Panc1 (cell line): Measurements from ENCODE around the gene PFKFB4.

ENCODE experiments used
- CTCF ChIP-seq: fragments of 450-650 bp; IDR thresholded peaks from 2 replicates; pipeline ENCODE4 v1.5.1; 2017; ENCODE audit warnings: mild to moderate bottlenecking
- POLR2AphosphoS5 ChIP-seq: IDR thresholded peaks from 2 replicates; pipeline ENCODE4 v1.6.1; 2012; ENCODE audit warnings: mild to moderate bottlenecking, low read depth, low read length, moderate library complexity
- REST ChIP-seq, 2 experiments: IDR thresholded peaks; 2 replicates each; pipeline ENCODE4 v1.6.1; 2011 to 2012; ENCODE audit warnings: low read depth in 2 of 2, control low read depth in 1 of 2, low read length in 1 of 2, mild to moderate bottlenecking in 1 of 2, moderate library complexity in 1 of 2; ENCODE audit not compliant: insufficient read depth in 1 of 2
- TCF7L2 ChIP-seq: IDR thresholded peaks from 2 replicates; pipeline ENCODE4 v1.6.1; 2011; ENCODE audit warnings: mild to moderate bottlenecking, low read depth, low read length, inconsistent platforms

- no peak for TF ChIP-seq CTCF
- TF ChIP-seq TCF7L2 = no peak
- TF ChIP-seq REST (IDR thresholded peaks at IDR 0.05; ENCODE audit: insufficient read depth in 1 of 2, low read depth in 2 of 2, low read length in 1 of 2) = no peak
- TF ChIP-seq POLR2AphosphoS5 = no peak
These were observed 4.6 kb upstream of the PFKFB4 start for GRCh38 chr3:48561045-48561736.
